ENCODE measurements around the gene GLO1. TPM values are rescaled to one million over a fixed set of nuclear protein-coding genes. Genes with fewer than 3 reads are reported as not detected.
A peak's percentile ranks its signal among the peaks of the same experiment; 100 is the strongest.
"Not testable (repeated sequence)": the region's sequence is repeated elsewhere in the genome, so short reads cannot be mapped to it uniquely, and the experiment has no call there.

The GLO1 gene
- total RNA-seq, 1 experiment from 2014 or later = 155 TPM

DNA sequence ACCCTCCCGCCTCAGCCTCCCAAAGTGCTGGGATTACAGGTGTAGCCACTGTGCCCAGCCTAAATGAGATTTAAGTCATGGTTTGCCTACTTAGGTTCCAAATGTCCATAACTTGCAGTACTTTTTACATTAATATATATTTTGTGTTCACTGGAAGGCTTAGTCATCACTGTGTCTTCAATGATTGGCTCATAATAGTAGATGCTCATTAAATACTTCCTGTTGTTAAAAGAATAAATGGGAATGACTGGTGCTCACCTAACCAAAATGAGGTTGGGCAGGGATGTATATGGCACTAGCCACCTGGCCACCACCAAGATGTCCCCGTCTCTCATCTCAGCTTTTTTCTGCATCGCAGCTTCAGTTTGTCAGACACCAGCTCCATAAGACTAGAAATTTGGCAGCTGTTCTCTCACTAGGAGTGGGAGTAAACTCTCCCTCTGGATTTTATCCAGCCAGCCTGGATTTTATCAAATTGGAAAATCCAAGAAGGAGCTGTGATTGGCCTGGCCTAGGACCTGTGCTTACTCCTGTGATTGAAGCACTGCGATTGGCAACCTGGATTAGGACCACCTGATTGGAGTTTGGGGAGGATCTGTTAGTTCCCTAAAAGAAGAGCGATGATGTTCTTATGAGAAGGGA lies 1.1 kb upstream of the GLO1 start:
- peaks cover 8% of the 10 kb centered on the region for H3K9me3 ChIP-seq
- POLR2A ChIA-PET = no interaction called here
- no TSS peak for BruUV-seq (replicated peaks)
- H3K4me1 ChIP-seq = 0 out of 2 replicates have a peak, but pooled peaks cover 4% of the 10 kb centered on the region
- Mint-ChIP-seq H3K9me3 (ENCODE audit: unreplicated experiment) (peaks cover 16% of the 10 kb centered on the region), H3K4me3 (ENCODE audit: unreplicated experiment) (no peak overlapping the region), H3K36me3 (ENCODE audit: insufficient read depth, unreplicated experiment) (peaks cover 36% of the 10 kb centered on the region), H3K27me3 (ENCODE audit: insufficient read depth, unreplicated experiment) (no peaks in the 10 kb centered on the region), H3K27ac (ENCODE audit: unreplicated experiment) (no peak overlapping the region), H3K4me1 (ENCODE audit: low read depth, unreplicated experiment) (peaks cover 12% of the 10 kb centered on the region)
- CTCF ChIA-PET = no interaction called here
- no peak overlapping the region for H3K4me3 ChIP-seq (ENCODE audit: low read depth, low read length)
- H3K27me3 ChIP-seq (replicated peaks; ENCODE audit: control insufficient read depth, insufficient read depth, low read length) = no peaks in the 10 kb centered on the region
- intact Hi-C loops (cut with micrococcal nuclease; ENCODE audit: unreplicated experiment) = loop anchor here (5.0 kb wide), 1 partner anchor 93 kb away; no protein-coding TSS in a partner anchor
- no peak for DNase-seq
- H3K36me3 ChIP-seq (ENCODE audit: control insufficient read depth, insufficient read depth, low read length) = peaks cover 3% of the 10 kb centered on the region
- TF ChIP-seq, protein P1, sequence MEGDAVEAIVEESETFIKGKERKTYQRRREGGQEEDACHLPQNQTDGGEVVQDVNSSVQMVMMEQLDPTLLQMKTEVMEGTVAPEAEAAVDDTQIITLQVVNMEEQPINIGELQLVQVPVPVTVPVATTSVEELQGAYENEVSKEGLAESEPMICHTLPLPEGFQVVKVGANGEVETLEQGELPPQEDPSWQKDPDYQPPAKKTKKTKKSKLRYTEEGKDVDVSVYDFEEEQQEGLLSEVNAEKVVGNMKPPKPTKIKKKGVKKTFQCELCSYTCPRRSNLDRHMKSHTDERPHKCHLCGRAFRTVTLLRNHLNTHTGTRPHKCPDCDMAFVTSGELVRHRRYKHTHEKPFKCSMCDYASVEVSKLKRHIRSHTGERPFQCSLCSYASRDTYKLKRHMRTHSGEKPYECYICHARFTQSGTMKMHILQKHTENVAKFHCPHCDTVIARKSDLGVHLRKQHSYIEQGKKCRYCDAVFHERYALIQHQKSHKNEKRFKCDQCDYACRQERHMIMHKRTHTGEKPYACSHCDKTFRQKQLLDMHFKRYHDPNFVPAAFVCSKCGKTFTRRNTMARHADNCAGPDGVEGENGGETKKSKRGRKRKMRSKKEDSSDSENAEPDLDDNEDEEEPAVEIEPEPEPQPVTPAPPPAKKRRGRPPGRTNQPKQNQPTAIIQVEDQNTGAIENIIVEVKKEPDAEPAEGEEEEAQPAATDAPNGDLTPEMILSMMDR (IDR thresholded peaks at IDR 0.05; ENCODE audit: insufficient read depth in 1 of 2, low read depth in 1 of 2, low read length in 1 of 2, severe bottlenecking in 1 of 2, unreplicated experiment in 1 of 2) = no peak

DNA sequence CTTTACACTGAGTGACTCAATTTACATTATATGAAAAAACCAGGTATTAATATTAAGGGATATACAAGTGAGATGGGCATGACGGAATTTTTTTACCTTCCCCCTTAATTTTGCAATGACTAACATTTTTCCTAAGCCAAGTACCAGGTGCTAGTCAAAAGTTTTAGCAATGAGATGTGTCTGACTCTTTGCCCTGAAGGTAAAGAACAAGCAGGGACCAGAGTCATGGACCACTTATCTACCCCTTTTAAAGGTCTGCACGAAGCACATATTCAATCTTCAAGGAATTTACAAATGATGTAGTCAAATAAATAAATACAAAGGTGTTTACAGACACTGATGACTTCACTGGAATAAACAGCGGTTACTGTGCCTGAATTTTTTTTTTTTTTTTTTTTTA lies 1.4 kb downstream of the GLO1 start:
- Histone ChIP-seq H3K9me3 (peaks cover 8% of the 10 kb centered on the region), H3K4me3 (ENCODE audit: low read depth, low read length) (no peak overlapping the region), H3K27me3 (replicated peaks; ENCODE audit: control insufficient read depth, insufficient read depth, low read length) (no peaks in the 10 kb centered on the region), H3K4me1 (0 out of 2 replicates have a peak, but pooled peaks cover 10% of the 10 kb centered on the region), H3K36me3 (ENCODE audit: control insufficient read depth, insufficient read depth, low read length) (peaks cover 3% of the 10 kb centered on the region)
- CTCF ChIA-PET = no interaction called here
- DNase-seq = no peak
- Mint-ChIP-seq H3K27me3 (ENCODE audit: insufficient read depth, unreplicated experiment) (no peaks in the 10 kb centered on the region), H3K4me3 (ENCODE audit: unreplicated experiment) (peak overlapping the region; percentile 98), H3K9me3 (ENCODE audit: unreplicated experiment) (peaks cover 25% of the 10 kb centered on the region), H3K36me3 (ENCODE audit: insufficient read depth, unreplicated experiment) (peaks cover 42% of the 10 kb centered on the region), H3K27ac (ENCODE audit: unreplicated experiment) (peak overlapping the region; percentile 91), H3K4me1 (ENCODE audit: low read depth, unreplicated experiment) (peaks cover 17% of the 10 kb centered on the region)
- BruUV-seq (replicated peaks) = no TSS peak
- TF ChIP-seq, protein P1 (IDR thresholded peaks at IDR 0.05; ENCODE audit: insufficient read depth in 1 of 2, low read depth in 1 of 2, low read length in 1 of 2, severe bottlenecking in 1 of 2, unreplicated experiment in 1 of 2) = no peak
- POLR2A ChIA-PET = no interaction called here
- intact Hi-C loops (cut with micrococcal nuclease; ENCODE audit: unreplicated experiment) = loop anchor here (5.0 kb wide), 1 partner anchor 96 kb away; no protein-coding TSS in a partner anchor

DNA sequence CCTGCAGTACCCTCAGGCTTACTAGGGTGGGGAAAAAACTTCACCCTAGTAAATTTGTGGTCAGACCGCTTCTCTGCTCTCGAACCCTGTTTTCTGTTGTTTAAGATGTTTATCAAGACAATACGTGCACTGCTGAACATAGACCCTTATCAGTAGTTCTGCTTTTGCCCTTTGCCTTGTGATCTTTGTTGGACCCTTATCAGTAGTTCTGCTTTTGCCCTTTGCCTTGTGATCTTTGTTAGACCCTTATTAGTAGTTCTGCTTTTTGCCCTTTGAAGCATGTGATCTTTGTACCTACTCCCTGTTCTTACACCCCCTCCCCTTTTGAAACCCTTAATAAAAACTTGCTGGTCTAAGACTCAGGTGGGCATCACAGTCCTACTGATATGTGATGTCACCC lies 3.2 kb downstream of the GLO1 start:
- CTCF ChIA-PET, H3K9me3 ChIP-seq: not testable (repeated sequence)
- H3K36me3 Mint-ChIP-seq (ENCODE audit: insufficient read depth, unreplicated experiment) = peaks cover 42% of the 10 kb centered on the region

More for the DNA sequence above, 3.2 kb downstream of the GLO1 start:
- Mint-ChIP-seq H3K4me1 (ENCODE audit: low read depth, unreplicated experiment) (peaks cover 24% of the 10 kb centered on the region), H3K4me3 (ENCODE audit: unreplicated experiment) (peak overlapping the region; percentile 44), H3K9me3 (ENCODE audit: unreplicated experiment) (peaks cover 25% of the 10 kb centered on the region)
- H3K27me3 ChIP-seq (replicated peaks; ENCODE audit: control insufficient read depth, insufficient read depth, low read length); H3K27ac Mint-ChIP-seq (ENCODE audit: unreplicated experiment); POLR2A ChIA-PET; DNase-seq; BruUV-seq (replicated peaks); H3K36me3 ChIP-seq (ENCODE audit: control insufficient read depth, insufficient read depth, low read length); H3K4me3 ChIP-seq (ENCODE audit: low read depth, low read length); H3K27me3 Mint-ChIP-seq (ENCODE audit: insufficient read depth, unreplicated experiment): not testable (repeated sequence)
- 0 out of 2 replicates have a peak, but pooled peaks cover 25% of the 10 kb centered on the region for H3K4me1 ChIP-seq
- intact Hi-C loops (cut with micrococcal nuclease; ENCODE audit: unreplicated experiment) = loop anchor here (5.0 kb wide), 1 partner anchor 98 kb away; no protein-coding TSS in a partner anchor

Measured in Caco-2 (cell line).